Thyroid gland (tissue), 4 donors: ENCODE data around the gene MRPS14. TPM values are rescaled to one million over a fixed set of nuclear protein-coding genes. Genes with fewer than 3 reads are reported as not detected.

ENCODE experiments used
- DNase-seq, 2 donors: peaks; one replicate each; pipeline ENCODE4 v3.0.0-alpha.2; 2019
- H3K27ac ChIP-seq, 3 donors: fragments of 200-600 bp; sonication (generic); 1 replicate in 2 of 3; 2 replicates in 1 of 3; pipeline ENCODE4 v1.5.1; 2016 to 2019; ENCODE audit warnings: mild to moderate bottlenecking in 1 of 3, moderate library complexity in 1 of 3
- H3K27me3 ChIP-seq: fragments of 200-600 bp; sonication (generic); one replicate; pipeline ENCODE4 v1.5.1; 2019
- H3K36me3 ChIP-seq, 2 donors: fragments of 200-600 bp; sonication (generic); one replicate each; pipeline ENCODE4 v1.5.1; 2016 to 2019
- H3K4me1 ChIP-seq, 2 donors: fragments of 200-600 bp; sonication (generic); one replicate each; pipeline ENCODE4 v1.5.1; 2017 to 2019
- H3K4me3 ChIP-seq, 3 donors: fragments of 200-600 bp; sonication (generic); replicated peaks in 1 of 3; 1 replicate in 2 of 3; 2 replicates in 1 of 3; pipeline ENCODE4 v1.5.1; 2016; ENCODE audit warnings: mild to moderate bottlenecking in 1 of 3
- H3K9me3 ChIP-seq: fragments of 200-600 bp; sonication (generic); one replicate; pipeline ENCODE4 v1.5.1; 2017
- CTCF ChIP-seq, 6 experiments: fragments of 200-600 bp in 3 of 6; fragments of 450-650 bp in 3 of 6; sonication (generic) in 3 of 6; IDR thresholded peaks; one replicate each; pipeline ENCODE4 v1.5.1; 2016 to 2019; ENCODE audit warnings: antibody characterized with exemption in 6 of 6, mild to moderate bottlenecking in 2 of 6, inconsistent platforms in 1 of 6, moderate library complexity in 1 of 6
- POLR2A ChIP-seq, 2 donors: fragments of 450-650 bp; IDR thresholded peaks; one replicate each; pipeline ENCODE4 v1.6.1; 2017; ENCODE audit warnings: antibody characterized with exemption in 2 of 2, mild to moderate bottlenecking in 2 of 2, moderate library complexity in 1 of 2
- WGBS, 2 donors: methylation state at CpG; one replicate each; pipeline ENCODE4 v1.1.5; 2017; 5-methylcytosine and 5-hydroxymethylcytosine counted together
- intact Hi-C: fragments of 100-400 bp; cut with DNase I; formaldehyde crosslinking; loops from one replicate; pipeline ENCODE4 v1.15.1; 2023
- total RNA-seq, 4 donors: library from RNA; depleted of rRNA; stranded (reverse); fragments of >200 nt; gene quantifications; one replicate each; pipeline ENCODE4 v1.2.3, GENCODE V29; 2016

The MRPS14 gene
- total RNA-seq, 4 donors from 2014 or later = 30.6 to 43.8 (median 38.4) TPM

GRCh38 chr1:175067362-175068106 is 44.3 kb upstream of the MRPS14 start, which contains the start of gene TNN:
Gene TNN (plus strand): TSS chr1:175067833. CDS start chr1:175077419, 9,586 bp downstream.
- 40 to 55% methylated on average over 9 of the region's 9 CpGs for WGBS, 2 donors
- H3K27me3 ChIP-seq = no peaks in the 10 kb centered on the region
- H3K36me3 ChIP-seq = no peaks in the 10 kb centered on the region
- TF ChIP-seq POLR2A (IDR thresholded peaks at IDR 0.05) (no peak), CTCF (IDR thresholded peaks at IDR 0.05) (no peak)
- DNase-seq = no peak
- H3K9me3 ChIP-seq = no peaks in the 10 kb centered on the region
- intact Hi-C loops = no loop called here
- no peak within 1 kb of the TSS for H3K27ac ChIP-seq
- H3K4me1 ChIP-seq = no peaks in the 10 kb centered on the region
- H3K4me3 ChIP-seq = no peak within 1 kb of the TSS

GRCh38 chr1:175062858-175063257 is 39.6 kb upstream of the MRPS14 start:
- no peaks in the 10 kb centered on the region for H3K27me3 ChIP-seq
- no peaks in the 10 kb centered on the region for H3K9me3 ChIP-seq
- no peaks in the 10 kb centered on the region for H3K36me3 ChIP-seq
- 50 to 60% methylated on average over 2 of the region's 2 CpGs for WGBS, 2 donors
- H3K4me3 ChIP-seq = no peak overlapping the region
- intact Hi-C loops = no loop called here
- no peak for DNase-seq
- H3K4me1 ChIP-seq = no peaks in the 10 kb centered on the region
- TF ChIP-seq POLR2A (IDR thresholded peaks at IDR 0.05) (no peak), CTCF (IDR thresholded peaks at IDR 0.05) (no peak)
- no peak overlapping the region for H3K27ac ChIP-seq

GRCh38 chr1:175062339-175062738 is 39.1 kb upstream of the MRPS14 start:
- no peak overlapping the region for H3K4me3 ChIP-seq
- intact Hi-C loops = no loop called here
- no peak for TF ChIP-seq POLR2A (IDR thresholded peaks at IDR 0.05)
- no peak for TF ChIP-seq CTCF (IDR thresholded peaks at IDR 0.05)
- H3K4me1 ChIP-seq = no peaks in the 10 kb centered on the region
- H3K27me3 ChIP-seq = no peaks in the 10 kb centered on the region
- DNase-seq = no peak
- no peak overlapping the region for H3K27ac ChIP-seq
- H3K36me3 ChIP-seq = no peaks in the 10 kb centered on the region
- no peaks in the 10 kb centered on the region for H3K9me3 ChIP-seq
- 64 to 86% methylated on average over 1 of the region's 1 CpG for WGBS, 2 donors

GRCh38 chr1:175054736-175055135 is 31.5 kb upstream of the MRPS14 start:
- 75 to 86% methylated on average over 3 of the region's 3 CpGs for WGBS, 2 donors
- no peak overlapping the region for H3K27ac ChIP-seq
- no peak overlapping the region for H3K4me3 ChIP-seq
- TF ChIP-seq CTCF (IDR thresholded peaks at IDR 0.05) (no peak), POLR2A (IDR thresholded peaks at IDR 0.05) (no peak)
- no peaks in the 10 kb centered on the region for H3K27me3 ChIP-seq
- no peaks in the 10 kb centered on the region for H3K4me1 ChIP-seq
- no peaks in the 10 kb centered on the region for H3K36me3 ChIP-seq
- intact Hi-C loops = no loop called here
- DNase-seq = no peak
- no peaks in the 10 kb centered on the region for H3K9me3 ChIP-seq

DNA sequence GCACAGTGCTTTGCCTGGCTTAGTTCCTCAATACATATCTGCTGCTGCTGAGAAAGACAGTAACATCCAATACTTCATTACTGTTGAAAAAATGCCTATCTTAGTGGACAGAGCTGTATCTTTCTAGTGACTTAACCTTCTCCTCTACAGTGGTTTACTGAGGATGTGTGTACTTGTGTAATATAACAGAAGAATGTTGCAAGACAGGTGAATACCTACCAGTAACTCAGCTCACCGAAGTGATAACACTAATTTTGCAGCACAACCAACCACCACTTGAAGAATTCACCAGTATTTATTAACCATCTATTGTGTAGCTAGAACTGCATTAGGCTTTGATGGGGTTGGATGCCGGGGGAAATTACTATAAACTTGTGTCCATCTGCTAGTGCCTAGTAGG is 27.8 kb upstream of the MRPS14 start:
- H3K4me3 ChIP-seq = no peak overlapping the region
- H3K9me3 ChIP-seq = no peaks in the 10 kb centered on the region
- no peaks in the 10 kb centered on the region for H3K4me1 ChIP-seq
- TF ChIP-seq POLR2A (IDR thresholded peaks at IDR 0.05) = no peak
- no peak for TF ChIP-seq CTCF (IDR thresholded peaks at IDR 0.05)
- DNase-seq = no peak
- intact Hi-C loops = no loop called here
- WGBS, 2 donors = 93 to 97% methylated on average over 2 of the region's 2 CpGs
- H3K27ac ChIP-seq = no peak overlapping the region
- H3K36me3 ChIP-seq = no peaks in the 10 kb centered on the region
- H3K27me3 ChIP-seq = no peaks in the 10 kb centered on the region
